ENCODE data around the gene STT3B.

The STT3B gene

DNA sequence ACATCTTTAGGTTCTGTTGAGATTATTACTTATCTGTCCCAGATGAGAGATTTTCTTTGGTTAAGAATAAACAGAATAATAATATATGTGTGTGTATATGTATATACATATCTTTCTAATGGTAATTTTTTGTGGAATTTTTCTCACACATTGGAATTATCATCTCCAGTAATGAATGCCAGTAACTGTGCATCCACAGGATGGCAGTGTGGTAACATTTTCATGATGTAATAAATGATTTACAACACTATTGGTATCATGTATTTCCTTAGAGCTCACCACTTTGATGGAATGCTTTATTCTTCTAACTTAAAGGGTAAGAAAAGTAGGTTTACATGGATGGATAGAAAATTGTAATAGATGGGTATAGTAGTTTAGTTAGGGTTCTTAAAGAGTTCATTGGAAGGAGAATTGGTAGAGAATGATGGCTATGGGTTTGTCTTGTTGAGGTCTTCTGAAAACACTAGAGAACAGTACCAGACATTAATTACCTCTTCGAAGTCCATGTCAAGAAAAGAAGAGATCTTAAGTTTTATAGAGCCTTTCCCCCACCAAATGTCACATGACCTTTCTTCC, 78.1 kb downstream of the STT3B start:
- FAIRE-seq = peak; percentile 89

DNA sequence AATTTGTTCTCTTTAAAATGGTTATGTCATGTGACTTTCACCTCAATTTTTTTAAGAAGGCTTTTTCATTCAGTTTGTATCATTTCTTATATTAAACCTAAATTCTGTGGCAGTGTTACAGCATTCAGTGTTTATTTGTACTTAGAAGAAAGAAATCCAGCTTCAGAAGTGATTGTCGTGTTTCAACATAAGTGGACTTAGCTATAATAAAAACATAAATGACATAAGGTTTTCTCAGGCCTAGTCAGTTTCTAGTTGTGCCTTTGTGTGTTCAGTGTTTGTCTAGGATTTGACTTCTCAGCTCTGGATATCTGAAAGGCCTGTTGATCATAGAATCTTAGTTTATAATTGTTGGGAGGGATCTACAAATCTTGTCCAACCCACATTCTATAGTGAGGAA, 80.5 kb downstream of the STT3B start:
- FAIRE-seq = no peak

- no peak for FAIRE-seq
Observed at GRCh38 chr3:31613654-31614053, 80.9 kb downstream of the STT3B start.

- FAIRE-seq = no peak
Observed at GRCh38 chr3:31614162-31614921, 81.6 kb downstream of the STT3B start.

DNA sequence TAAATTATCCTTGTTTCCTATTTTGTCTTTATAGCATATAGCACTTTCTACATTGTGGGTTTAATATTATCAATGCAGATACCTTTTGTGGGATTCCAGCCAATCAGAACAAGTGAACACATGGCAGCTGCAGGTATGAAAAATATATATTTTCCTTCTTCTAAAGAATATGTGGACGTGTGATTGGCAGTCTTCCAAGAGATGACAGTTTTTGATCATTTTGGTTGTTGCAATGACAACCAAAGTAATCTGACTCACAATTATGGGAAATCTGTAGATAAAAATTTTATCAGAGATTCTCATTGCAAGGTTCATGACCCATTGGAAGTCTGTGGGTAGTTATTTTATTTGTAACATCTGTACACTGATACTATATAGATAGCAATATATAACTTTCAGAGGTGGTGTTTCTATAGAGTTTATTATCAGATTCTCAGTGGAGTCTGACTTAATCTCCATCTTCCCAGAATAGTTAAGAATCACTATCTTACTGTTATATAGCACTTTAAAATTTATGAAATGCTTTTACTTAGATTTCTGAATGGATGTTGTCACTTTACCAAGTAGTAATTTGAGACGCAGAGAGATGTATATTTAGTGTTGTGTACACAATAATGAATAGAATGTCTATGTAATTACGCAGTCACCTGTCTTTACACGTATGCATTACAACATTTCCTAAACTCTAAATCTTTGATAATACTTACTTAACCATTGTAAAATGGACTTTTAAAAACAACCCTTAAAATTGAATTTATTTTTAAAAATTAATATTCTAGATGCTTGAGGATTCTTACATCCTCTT, 82.5 kb downstream of the STT3B start:
- FAIRE-seq = peak; percentile 9

GRCh38 chr3:31616711-31617110, 84.0 kb downstream of the STT3B start:
- FAIRE-seq = no peak

DNA sequence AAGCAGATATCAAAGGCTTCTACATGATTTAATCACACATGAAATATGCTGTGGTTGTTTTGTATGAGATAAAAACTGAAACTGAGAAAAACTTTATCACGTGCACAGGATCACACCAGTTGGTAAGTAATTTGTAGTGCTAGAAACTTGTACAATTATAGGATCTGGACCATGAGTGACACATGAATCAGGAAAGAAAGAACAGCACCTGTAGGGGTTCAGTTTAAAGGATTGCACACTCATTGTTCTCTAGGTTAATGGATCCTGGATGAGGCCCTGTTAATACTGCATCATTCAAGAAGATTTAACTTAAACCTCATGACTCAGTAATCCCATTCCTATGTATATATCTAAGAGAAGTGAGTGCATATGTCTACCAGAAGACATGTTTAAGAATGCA, 87.9 kb downstream of the STT3B start:
- no peak for FAIRE-seq

DNA sequence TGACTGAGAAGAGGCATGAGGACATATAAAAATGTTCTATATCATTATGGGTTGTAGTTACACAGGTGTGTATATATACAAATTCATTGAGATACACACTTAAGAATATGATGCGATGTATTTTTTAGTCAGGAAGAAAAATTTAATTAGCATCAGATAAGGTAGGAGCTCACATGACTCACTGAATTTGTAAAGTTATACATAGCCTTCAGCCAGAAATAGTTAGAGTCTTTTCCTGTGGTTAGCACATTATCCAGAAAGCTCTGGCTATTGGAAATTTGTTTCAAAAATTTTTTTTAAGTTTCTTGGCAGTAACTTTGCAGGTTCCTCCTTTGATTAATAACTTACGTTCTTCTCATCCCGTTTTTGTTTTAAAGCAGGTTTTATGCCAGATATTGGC, 88.6 kb downstream of the STT3B start:
- FAIRE-seq = no peak

DNA sequence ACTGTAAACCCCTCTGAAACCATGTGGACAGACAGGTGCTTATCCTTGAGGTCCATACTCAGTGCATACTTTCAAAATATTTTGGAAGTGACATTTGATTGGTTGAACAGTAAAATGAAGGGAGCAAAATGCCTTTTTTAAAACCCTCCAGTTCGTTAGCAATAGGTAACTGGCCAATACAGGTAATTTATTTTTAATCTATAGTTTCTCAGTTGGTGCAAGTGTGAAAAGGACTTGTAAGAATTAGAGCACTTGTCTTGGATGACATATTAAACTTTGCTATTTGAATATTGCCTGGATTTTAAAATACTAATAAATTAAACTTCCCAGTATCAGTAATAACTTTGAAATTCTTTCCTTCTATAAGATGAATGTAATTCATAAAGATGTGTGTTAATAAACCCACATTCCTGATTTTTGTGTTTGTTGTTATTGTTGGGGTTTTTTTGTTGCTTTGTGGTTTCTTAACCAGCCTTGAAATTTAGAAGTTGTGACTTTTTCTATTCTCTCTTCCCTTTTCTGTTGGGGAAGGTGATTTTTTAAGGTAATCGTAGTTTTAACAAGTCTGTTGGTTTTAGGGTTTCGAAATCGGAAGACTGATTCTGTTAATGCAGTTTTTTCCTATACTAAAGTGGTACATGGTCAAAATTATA, 90.0 kb downstream of the STT3B start:
- FAIRE-seq = no peak

GRCh38 chr3:31624083-31624709, 91.5 kb downstream of the STT3B start:
- no peak for FAIRE-seq

DNA sequence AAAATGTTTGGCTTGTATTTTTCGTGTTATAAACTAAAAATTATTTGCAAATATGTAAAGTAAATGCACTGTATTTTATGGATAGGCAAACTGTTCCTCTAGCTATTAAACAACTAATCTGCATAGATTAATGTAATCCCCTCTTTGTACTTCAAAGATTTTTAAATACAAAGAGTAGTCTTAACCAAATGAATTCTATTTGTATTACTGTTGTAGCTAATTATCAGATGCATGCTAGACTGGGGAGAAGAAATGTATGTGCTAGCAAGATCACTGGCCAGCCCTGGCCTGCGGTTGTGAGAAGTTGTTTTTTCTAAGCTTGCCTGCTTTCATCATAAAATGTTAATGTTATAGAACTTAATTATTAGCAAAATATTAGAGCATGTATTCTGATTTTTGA, 92.6 kb downstream of the STT3B start:
- no peak for FAIRE-seq

- FAIRE-seq = no peak
Observed at GRCh38 chr3:31629054-31629453, 96.3 kb downstream of the STT3B start.

GRCh38 chr3:31634476-31634875, 101.8 kb downstream of the STT3B start:
- no peak for FAIRE-seq

DNA sequence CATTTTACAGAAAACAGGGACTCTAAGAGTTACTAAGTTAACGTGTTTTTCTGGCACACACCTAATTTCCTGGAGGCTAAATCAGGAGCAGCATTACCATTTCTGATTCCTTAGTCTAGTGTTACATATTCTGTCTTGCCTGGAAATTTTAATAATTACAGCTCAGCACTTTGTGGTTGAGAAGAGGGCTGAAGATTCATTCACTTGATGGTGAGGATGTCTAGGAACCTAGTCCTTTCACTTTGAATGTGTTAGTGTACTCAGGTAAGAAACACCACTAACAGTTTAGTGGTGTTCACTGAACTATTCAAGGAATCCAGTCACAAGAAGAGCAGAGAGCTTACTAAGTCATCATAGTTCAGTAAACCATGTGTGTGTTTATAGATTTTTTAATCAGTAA, 102.8 kb downstream of the STT3B start:
- FAIRE-seq = no peak

DNA sequence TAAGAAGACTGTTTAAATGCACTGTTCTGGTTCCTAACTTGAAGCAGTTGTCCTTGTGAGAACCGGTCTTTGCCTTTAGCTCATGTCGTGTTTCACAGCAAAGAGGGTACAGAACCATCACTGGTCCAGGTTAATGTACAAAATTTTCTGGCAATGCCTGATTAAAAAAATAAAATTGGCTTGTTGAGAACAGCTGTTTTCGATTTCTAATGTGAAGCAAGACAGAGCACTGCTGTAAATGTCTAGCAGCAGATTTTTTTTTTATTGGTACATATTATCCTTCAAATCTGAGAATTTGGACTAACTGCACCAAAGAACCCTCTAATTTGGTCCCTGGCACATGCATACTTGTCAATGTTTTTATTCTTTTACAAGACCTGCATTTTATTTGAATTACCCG, 103.3 kb downstream of the STT3B start:
- FAIRE-seq = no peak

DNA sequence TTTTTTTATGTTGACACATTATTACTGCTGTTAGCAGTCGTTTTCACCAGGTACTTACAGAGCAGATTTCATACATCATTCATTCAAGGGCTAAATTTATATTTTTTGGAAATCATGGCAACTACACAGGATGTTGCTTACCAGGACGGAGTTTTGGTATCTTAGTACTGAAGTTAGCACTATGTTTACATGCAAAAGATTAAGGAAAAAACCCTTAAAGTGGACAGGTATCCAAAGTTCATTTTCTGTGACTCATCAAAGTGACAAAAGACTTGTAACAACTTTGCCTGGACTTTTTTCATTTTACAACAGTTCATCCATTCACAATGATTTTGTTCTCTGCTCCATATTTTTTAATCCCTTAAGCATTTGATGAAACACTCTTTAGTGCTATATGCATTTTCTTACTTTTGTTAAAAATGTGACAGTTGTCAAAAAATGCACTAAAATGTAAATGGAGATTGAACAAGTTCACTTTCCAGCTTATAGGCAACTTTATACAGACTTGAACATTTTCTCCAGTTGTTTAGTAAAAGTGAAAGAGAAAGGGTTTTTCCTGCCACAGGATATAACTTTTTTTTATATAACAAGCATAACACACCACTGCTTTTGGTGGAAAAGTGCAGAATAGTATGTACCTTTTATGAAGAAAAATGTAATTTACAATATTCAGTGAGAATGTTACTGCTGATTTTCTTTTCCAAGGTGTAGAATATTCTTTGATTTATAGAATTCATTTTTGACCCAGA, 104.1 kb downstream of the STT3B start:
- FAIRE-seq = no peak

- FAIRE-seq = no peak
Observed at GRCh38 chr3:31639828-31640227, 107.1 kb downstream of the STT3B start.

DNA sequence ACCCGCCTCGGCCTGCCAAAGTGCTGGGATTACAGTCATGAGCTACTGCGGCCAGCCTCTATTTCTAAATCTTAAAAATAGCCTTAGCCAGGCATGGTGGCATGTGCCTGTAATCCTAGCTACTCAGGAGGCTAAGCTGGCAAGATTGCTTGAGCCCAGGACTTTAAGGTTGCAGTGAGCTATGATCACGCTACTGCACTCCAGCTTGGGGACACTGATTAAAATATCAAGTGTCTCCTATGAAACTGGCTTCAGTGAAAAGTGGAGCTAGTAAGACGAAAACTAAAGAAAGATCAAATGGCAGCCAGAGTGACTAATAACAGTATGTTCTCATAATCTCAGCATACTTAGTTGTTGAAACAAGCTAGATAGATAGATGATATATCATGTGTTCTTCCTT, 112.5 kb downstream of the STT3B start:
- no peak for FAIRE-seq

DNA sequence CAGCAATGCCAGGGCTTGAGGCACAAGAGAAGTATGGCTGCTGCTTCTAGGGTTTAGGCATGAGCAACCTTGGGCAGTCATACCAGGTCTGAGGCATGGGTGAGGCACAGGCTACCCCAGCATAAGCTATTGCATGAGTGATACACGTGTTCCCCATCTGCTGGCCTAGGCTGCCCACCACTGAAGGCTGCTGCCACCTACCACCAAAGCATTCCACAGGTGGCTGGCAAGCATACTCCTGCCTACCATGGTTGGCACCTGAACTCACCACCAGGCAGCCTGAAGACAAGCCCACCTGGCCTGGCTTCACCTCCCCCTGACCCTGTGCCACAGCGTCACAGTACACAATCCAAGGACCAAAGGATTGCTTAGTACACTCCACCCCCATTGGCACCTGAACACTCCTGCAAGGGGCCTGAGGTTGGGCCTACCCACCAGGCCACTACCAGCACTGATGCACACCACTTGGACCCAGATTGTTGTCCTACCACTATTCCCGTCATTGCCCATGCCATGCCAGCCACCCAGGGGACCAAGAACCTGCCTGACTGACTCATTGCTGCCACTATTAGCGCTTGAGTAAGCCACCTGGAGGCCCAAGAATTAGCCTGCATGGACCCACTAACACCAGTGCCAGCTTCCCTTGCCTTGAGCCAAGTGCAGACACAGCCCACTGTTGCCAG, 115.7 kb downstream of the STT3B start:
- no peak for FAIRE-seq

GRCh38 chr3:31652296-31652695, 119.6 kb downstream of the STT3B start:
- no peak for FAIRE-seq

GRCh38 chr3:31653464-31653863, 120.7 kb downstream of the STT3B start:
- FAIRE-seq = no peak

GRCh38 chr3:31654998-31655397, 122.3 kb downstream of the STT3B start:
- no peak for FAIRE-seq
